Measurements from ENCODE around the gene CD4. TPM values are rescaled to one million over a fixed set of nuclear protein-coding genes. Genes with fewer than 3 reads are reported as not detected.
A peak's percentile ranks its signal among the peaks of the same experiment; 100 is the strongest.

CD4 gene
- total and polyA plus RNA-seq, 10 of the 15 experiments (the other 5 are each of a cell fraction or from before 2014, with no cell fraction given): 0.24 to 1.6 (median 0.69) TPM

DNA sequence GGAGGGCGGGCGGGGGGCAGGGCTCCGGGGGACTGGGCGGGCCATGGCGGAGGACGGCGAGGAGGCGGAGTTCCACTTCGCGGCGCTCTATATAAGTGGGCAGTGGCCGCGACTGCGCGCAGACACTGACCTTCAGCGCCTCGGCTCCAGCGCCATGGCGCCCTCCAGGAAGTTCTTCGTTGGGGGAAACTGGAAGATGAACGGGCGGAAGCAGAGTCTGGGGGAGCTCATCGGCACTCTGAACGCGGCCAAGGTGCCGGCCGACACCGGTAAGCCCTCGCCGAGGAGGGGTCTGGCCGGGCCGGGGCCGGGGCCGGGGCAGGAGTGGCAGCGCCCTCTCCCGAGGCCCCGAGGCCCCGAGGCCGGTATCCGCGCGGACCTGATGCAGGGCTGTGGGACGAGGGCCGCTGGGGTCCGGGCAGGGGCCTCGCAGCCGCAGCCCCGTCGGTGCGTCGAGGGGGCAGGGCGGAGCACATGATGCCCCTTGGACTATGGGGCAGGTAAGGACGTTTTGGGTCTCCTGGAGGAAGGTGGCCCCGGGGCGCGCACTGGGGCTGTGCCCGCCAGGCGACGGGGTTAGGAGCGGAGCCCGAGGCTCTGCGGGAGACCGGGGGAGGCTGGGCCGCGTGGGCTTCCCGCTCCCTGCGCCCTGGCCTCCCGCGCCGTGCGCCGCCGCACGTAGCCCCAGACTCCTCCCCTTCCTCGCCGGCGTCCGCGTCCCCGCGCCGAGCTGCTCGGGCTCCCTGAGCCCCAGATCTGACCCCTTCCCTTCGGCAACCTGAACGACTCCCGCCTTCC lies 78.3 kb downstream of the CD4 start, which contains the start of gene TPI1:
TSS of gene TPI1 (plus strand) at position 119 of the 798 bp plus-strand sequence. CDS start at position 155, 36 bp downstream.
- POLR2A ChIA-PET: interaction anchor here (0.8 to 5.7 kb wide), 8 partner anchors 9 to 144 kb away, joined by 3 to 84 read pairs (median 4); partner anchors contain the start of genes C12orf57, CDCA3, COPS7A and MLF2
- intact Hi-C loops (cut with micrococcal nuclease; ENCODE audit: unreplicated experiment): loop anchor here (2.0 kb wide), 2 partner anchors 57 to 245 kb away; no protein-coding TSS in a partner anchor
- WGBS (ENCODE audit: insufficient coverage, insufficient replicate concordance, low lambda C conversion rate, missing lambda C conversion rate): 1% methylated on average over 69 of the region's 86 CpGs
- BruUV-seq (replicated peaks): no TSS peak
- FAIRE-seq: peak; percentile 85
- Histone ChIP-seq H3K4me3 (peak within 1 kb of the TSS; percentile 100), H3K27me3 (replicated peaks in 1 of 2; ENCODE audit: control insufficient read depth in 2 of 2, insufficient read depth in 2 of 2, low read length in 1 of 2) (no peaks in the 10 kb centered on the region), H3K4me1 (ENCODE audit: control insufficient read depth, insufficient read depth, low read length) (peaks cover 32% of the 10 kb centered on the region), H3K36me3 (ENCODE audit: control insufficient read depth in 2 of 2, insufficient read depth in 2 of 2, low read length in 1 of 2) (peaks cover 25 to 29% of the 10 kb centered on the region in 2 experiments), H3K79me2 (ENCODE audit: control insufficient read depth, insufficient read depth, low read length) (peaks cover 36% of the 10 kb centered on the region), H4K20me1 (ENCODE audit: control insufficient read depth, insufficient read depth) (peaks cover 16% of the 10 kb centered on the region), H3K27ac (ENCODE audit: control insufficient read depth, insufficient read depth) (peak within 1 kb of the TSS; percentile 96), H2AFZ (ENCODE audit: control insufficient read depth, low read depth, low read length) (peak within 1 kb of the TSS; percentile 87), H3K4me2 (ENCODE audit: control insufficient read depth, insufficient read depth) (peak within 1 kb of the TSS; percentile 98), H3K9ac (ENCODE audit: control insufficient read depth, insufficient read depth, low read length) (peak within 1 kb of the TSS; percentile 90), H3K9me3 (replicated peaks; ENCODE audit: control insufficient read depth, insufficient read depth, low read length) (no peaks in the 10 kb centered on the region)
- SMC1A ChIA-PET (ENCODE audit: uncharacterized antibody, unreplicated experiment): interaction anchor here (1.3 to 5.3 kb wide), 3 partner anchors 14 to 70 kb away, joined by 3 to 42 read pairs (median 4); partner anchors contain the start of genes CDCA3 and USP5
- CTCF ChIA-PET: interaction anchor here (0.8 to 9.5 kb wide), 11 partner anchors 13 to 330 kb away, joined by 3 to 173 read pairs (median 12); partner anchors contain the start of genes C1RL, CDCA3, PTMS and USP5
- DNase-seq (ENCODE audit: low read depth, low spot score): peak; percentile 23
- ATAC-seq: peak; percentile 86
- in situ Hi-C loops (cut with MboI): no loop called here
- RAD21 ChIA-PET (ENCODE audit: unreplicated experiment): interaction anchor here (1.1 to 5.6 kb wide), 6 partner anchors 15 to 242 kb away, joined by 3 to 42 read pairs (median 14); partner anchors contain the start of genes C12orf57, C1RL, CDCA3 and MLF2
- TF ChIP-seq POLR2AphosphoS2 (IDR thresholded peaks at IDR 0.05; ENCODE audit: low read depth, low read length) (peak; percentile 98), NR2C2 (IDR thresholded peaks at IDR 0.05; ENCODE audit: borderline replicate concordance, control insufficient read depth, insufficient read length, low read depth) (no peak), PAX8 (IDR thresholded peaks at IDR 0.05) (no peak), EGR1 (IDR thresholded peaks at IDR 0.05; ENCODE audit: borderline replicate concordance in 1 of 2, low read depth in 2 of 2, low read length in 2 of 2) (peak in 1 of 2 experiments; percentile 38; a peak in 1 of 3 replicates), ZNF24 (IDR thresholded peaks at IDR 0.05) (no peak), MYC (IDR thresholded peaks at IDR 0.05; ENCODE audit: insufficient read depth, insufficient read length, insufficient replicate concordance, low read length, severe bottlenecking) (peak; percentile 84), SMAD1 (IDR thresholded peaks at IDR 0.05; ENCODE audit: low read depth, partially characterized antibody) (peak; percentile 75), KDM1A (IDR thresholded peaks at IDR 0.05; ENCODE audit: borderline replicate concordance) (no peak), IRF4 (IDR thresholded peaks at IDR 0.05; ENCODE audit: low read depth, low read length) (no peak), RCOR1 (conservative IDR thresholded peaks at IDR 0.05; ENCODE audit: low read depth, low read length) (no peak), ZNF207 (IDR thresholded peaks at IDR 0.05; ENCODE audit: borderline replicate concordance) (peak; percentile 51; the same call in 1 of the 2 replicates), MYB (IDR thresholded peaks at IDR 0.05; ENCODE audit: borderline replicate concordance, low read depth, low read length) (no peak), PAX5 (IDR thresholded peaks at IDR 0.05; ENCODE audit: borderline replicate concordance, low read depth, low read length) (peak; percentile 69; the same call in 1 of the 2 replicates), EED (IDR thresholded peaks at IDR 0.05; ENCODE audit: low read depth) (no peak), CBX3 (IDR thresholded peaks at IDR 0.05; ENCODE audit: borderline replicate concordance, low read depth) (no peak), ZNF384 (IDR thresholded peaks at IDR 0.05; ENCODE audit: borderline replicate concordance, low read depth, low read length) (no peak), POU2F2 (IDR thresholded peaks at IDR 0.05; ENCODE audit: borderline replicate concordance, low read depth, low read length) (peak; percentile 93), KLF5 (IDR thresholded peaks at IDR 0.05; ENCODE audit: partially characterized antibody) (peak; percentile 37)
- TF ChIP-seq, protein P1, sequence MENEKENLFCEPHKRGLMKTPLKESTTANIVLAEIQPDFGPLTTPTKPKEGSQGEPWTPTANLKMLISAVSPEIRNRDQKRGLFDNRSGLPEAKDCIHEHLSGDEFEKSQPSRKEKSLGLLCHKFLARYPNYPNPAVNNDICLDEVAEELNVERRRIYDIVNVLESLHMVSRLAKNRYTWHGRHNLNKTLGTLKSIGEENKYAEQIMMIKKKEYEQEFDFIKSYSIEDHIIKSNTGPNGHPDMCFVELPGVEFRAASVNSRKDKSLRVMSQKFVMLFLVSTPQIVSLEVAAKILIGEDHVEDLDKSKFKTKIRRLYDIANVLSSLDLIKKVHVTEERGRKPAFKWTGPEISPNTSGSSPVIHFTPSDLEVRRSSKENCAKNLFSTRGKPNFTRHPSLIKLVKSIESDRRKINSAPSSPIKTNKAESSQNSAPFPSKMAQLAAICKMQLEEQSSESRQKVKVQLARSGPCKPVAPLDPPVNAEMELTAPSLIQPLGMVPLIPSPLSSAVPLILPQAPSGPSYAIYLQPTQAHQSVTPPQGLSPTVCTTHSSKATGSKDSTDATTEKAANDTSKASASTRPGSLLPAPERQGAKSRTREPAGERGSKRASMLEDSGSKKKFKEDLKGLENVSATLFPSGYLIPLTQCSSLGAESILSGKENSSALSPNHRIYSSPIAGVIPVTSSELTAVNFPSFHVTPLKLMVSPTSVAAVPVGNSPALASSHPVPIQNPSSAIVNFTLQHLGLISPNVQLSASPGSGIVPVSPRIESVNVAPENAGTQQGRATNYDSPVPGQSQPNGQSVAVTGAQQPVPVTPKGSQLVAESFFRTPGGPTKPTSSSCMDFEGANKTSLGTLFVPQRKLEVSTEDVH (IDR thresholded peaks at IDR 0.05; ENCODE audit: low read depth, partially characterized antibody): no peak
- TF ChIP-seq, protein P2, sequence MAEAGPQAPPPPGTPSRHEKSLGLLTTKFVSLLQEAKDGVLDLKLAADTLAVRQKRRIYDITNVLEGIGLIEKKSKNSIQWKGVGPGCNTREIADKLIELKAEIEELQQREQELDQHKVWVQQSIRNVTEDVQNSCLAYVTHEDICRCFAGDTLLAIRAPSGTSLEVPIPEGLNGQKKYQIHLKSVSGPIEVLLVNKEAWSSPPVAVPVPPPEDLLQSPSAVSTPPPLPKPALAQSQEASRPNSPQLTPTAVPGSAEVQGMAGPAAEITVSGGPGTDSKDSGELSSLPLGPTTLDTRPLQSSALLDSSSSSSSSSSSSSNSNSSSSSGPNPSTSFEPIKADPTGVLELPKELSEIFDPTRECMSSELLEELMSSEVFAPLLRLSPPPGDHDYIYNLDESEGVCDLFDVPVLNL (IDR thresholded peaks at IDR 0.05; ENCODE audit: low read depth, low read length): no peak

Measured in GM12878 (cell line).